ENCODE measurements around the gene CDK5RAP1.

DNA sequence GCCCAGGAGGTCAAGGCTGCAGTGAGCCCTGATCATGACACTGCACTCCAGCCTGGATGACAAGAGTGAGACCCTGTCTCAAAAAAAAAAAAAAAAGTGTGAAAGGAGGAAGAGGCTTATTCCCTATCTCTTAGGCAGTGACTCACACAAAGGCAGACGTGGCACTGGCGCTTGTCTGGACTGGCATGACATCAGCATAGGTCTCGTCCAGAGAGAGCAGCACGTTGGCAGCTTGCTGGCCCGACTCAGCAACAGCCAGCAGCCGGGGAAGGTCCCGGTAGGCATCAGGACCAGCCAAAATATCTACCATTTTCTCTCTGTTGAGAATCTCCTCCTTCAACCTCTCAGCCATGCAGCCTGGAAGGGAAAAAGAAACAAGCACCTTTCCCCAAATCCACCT lies 14.1 kb downstream of the CDK5RAP1 start:
- TF ChIP-seq ZFP41 (tag by site-specific recombination; IDR thresholded peaks at IDR 0.05; ENCODE audit: borderline replicate concordance) = no peak
- TF ChIP-seq, protein P1, sequence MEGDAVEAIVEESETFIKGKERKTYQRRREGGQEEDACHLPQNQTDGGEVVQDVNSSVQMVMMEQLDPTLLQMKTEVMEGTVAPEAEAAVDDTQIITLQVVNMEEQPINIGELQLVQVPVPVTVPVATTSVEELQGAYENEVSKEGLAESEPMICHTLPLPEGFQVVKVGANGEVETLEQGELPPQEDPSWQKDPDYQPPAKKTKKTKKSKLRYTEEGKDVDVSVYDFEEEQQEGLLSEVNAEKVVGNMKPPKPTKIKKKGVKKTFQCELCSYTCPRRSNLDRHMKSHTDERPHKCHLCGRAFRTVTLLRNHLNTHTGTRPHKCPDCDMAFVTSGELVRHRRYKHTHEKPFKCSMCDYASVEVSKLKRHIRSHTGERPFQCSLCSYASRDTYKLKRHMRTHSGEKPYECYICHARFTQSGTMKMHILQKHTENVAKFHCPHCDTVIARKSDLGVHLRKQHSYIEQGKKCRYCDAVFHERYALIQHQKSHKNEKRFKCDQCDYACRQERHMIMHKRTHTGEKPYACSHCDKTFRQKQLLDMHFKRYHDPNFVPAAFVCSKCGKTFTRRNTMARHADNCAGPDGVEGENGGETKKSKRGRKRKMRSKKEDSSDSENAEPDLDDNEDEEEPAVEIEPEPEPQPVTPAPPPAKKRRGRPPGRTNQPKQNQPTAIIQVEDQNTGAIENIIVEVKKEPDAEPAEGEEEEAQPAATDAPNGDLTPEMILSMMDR (tag by site-specific recombination; IDR thresholded peaks at IDR 0.05) = no peak
